Measurements from ENCODE around the gene LTB. TPM values are rescaled to one million over a fixed set of nuclear protein-coding genes. Genes with fewer than 3 reads are reported as not detected.

LTB gene
- total and polyA plus RNA-seq, 9 of the 15 experiments (the other 6 are each of a cell fraction or from before 2014, with no cell fraction given) = 0.07 to 0.51 TPM; not detected in 7

DNA sequence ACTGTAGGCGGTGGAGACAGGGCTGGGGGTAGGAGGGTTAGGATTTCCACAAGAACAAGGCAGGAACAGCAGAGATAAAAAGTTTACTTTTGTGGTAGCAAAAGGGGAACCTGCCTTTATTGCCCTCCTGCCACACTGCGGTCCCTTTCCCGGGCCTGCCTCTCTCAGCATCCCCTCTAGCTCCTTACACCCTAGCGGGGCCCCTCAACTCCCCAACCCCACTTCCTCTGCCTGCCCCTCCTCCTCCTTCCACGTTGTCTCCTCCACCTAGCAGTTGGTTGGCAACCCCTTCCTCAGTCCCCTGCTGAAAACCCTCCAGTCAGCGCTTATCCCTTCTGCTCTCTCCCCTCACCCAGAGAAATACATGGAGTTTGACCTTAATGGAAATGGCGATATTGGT, 33.5 kb upstream of the LTB start (continued):
- TF ChIP-seq, protein P1, sequence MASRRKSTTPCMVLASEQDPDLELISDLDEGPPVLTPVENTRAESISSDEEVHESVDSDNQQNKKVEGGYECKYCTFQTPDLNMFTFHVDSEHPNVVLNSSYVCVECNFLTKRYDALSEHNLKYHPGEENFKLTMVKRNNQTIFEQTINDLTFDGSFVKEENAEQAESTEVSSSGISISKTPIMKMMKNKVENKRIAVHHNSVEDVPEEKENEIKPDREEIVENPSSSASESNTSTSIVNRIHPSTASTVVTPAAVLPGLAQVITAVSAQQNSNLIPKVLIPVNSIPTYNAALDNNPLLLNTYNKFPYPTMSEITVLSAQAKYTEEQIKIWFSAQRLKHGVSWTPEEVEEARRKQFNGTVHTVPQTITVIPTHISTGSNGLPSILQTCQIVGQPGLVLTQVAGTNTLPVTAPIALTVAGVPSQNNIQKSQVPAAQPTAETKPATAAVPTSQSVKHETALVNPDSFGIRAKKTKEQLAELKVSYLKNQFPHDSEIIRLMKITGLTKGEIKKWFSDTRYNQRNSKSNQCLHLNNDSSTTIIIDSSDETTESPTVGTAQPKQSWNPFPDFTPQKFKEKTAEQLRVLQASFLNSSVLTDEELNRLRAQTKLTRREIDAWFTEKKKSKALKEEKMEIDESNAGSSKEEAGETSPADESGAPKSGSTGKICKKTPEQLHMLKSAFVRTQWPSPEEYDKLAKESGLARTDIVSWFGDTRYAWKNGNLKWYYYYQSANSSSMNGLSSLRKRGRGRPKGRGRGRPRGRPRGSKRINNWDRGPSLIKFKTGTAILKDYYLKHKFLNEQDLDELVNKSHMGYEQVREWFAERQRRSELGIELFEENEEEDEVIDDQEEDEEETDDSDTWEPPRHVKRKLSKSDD (conservative IDR thresholded peaks at IDR 0.05; ENCODE audit: low read length) = no peak
- TF ChIP-seq CHCHD3 (CRISPR knock-in tag; IDR thresholded peaks at IDR 0.05) (no peak), ZNF316 (IDR thresholded peaks at IDR 0.05) (peak; percentile 68), SMARCE1 (IDR thresholded peaks at IDR 0.05) (peak; percentile 37; the same call in 1 of the 2 replicates), PML (IDR thresholded peaks at IDR 0.05; ENCODE audit: low read length) (no peak), TSC22D4 (tag; IDR thresholded peaks at IDR 0.05) (no peak), C11orf30 (IDR thresholded peaks at IDR 0.05; ENCODE audit: low read depth) (peak; percentile 49; the same call in 1 of the 2 replicates), NR2F6 (CRISPR knock-in tag; IDR thresholded peaks at IDR 0.05) (no peak), SRSF3 (IDR thresholded peaks at IDR 0.05; ENCODE audit: insufficient read depth, low read length) (no peak), ASH1L (IDR thresholded peaks at IDR 0.05; ENCODE audit: borderline replicate concordance, low read depth, partially characterized antibody) (no peak)
- TF ChIP-seq, protein P2, sequence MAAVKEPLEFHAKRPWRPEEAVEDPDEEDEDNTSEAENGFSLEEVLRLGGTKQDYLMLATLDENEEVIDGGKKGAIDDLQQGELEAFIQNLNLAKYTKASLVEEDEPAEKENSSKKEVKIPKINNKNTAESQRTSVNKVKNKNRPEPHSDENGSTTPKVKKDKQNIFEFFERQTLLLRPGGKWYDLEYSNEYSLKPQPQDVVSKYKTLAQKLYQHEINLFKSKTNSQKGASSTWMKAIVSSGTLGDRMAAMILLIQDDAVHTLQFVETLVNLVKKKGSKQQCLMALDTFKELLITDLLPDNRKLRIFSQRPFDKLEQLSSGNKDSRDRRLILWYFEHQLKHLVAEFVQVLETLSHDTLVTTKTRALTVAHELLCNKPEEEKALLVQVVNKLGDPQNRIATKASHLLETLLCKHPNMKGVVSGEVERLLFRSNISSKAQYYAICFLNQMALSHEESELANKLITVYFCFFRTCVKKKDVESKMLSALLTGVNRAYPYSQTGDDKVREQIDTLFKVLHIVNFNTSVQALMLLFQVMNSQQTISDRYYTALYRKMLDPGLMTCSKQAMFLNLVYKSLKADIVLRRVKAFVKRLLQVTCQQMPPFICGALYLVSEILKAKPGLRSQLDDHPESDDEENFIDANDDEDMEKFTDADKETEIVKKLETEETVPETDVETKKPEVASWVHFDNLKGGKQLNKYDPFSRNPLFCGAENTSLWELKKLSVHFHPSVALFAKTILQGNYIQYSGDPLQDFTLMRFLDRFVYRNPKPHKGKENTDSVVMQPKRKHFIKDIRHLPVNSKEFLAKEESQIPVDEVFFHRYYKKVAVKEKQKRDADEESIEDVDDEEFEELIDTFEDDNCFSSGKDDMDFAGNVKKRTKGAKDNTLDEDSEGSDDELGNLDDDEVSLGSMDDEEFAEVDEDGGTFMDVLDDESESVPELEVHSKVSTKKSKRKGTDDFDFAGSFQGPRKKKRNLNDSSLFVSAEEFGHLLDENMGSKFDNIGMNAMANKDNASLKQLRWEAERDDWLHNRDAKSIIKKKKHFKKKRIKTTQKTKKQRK (IDR thresholded peaks at IDR 0.05; ENCODE audit: borderline replicate concordance, low read depth, low read length) = no peak
- TF ChIP-seq, protein P3, sequence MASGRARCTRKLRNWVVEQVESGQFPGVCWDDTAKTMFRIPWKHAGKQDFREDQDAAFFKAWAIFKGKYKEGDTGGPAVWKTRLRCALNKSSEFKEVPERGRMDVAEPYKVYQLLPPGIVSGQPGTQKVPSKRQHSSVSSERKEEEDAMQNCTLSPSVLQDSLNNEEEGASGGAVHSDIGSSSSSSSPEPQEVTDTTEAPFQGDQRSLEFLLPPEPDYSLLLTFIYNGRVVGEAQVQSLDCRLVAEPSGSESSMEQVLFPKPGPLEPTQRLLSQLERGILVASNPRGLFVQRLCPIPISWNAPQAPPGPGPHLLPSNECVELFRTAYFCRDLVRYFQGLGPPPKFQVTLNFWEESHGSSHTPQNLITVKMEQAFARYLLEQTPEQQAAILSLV (tag; IDR thresholded peaks at IDR 0.05) = no peak

Measured in K562 (cell line).